Inflammatory macrophage treated with lipopolysaccharide for 1 hour (primary cell): ENCODE data around the gene TMTC1.

ENCODE experiments used
- DNase-seq, 2 donors: peaks; one replicate each; pipeline ENCODE4 v3.0.0-alpha.2; 2020 to 2022

Gene TMTC1

DNA sequence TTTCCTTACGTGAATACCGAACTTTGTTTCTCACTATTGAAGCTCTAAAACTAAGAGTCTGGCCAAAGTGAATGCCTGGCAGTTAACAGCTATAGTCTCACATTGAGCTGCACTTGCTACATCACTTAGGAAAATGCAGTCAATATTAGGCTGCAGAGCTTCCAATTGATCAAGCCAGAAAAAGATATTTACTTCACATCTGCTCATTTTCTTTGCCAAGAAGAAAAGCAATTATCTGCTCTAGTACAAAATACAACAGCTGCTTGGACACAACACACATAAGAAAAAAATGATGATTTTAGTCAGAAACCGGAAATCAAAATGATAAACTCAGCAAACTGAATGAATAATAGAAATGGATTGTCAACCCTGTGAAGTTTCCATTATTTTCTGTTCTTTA, 45.4 kb downstream of the TMTC1 start:
- no peak for DNase-seq

GRCh38 chr12:29737644-29738043, 46.1 kb downstream of the TMTC1 start:
- DNase-seq: no peak

DNA sequence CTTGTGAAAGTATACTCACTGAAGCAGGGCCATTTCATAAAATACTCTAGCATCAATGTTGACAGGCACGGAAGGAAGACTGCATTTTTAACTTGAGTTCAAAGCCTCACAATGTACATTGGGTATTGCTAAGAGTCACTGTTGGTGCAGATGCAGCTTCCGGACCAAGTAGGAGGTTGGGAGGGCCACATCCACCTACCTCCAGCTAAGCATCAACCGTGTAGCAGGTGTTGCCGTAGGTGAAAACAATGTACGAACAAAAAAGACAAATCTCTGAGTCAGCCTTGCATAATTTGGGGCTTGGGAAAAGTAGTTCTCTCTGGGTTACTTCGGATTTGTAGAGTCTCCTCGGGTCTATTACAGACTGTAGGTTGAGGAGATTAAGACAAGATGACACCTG, 48.1 kb downstream of the TMTC1 start:
- no peak for DNase-seq

DNA sequence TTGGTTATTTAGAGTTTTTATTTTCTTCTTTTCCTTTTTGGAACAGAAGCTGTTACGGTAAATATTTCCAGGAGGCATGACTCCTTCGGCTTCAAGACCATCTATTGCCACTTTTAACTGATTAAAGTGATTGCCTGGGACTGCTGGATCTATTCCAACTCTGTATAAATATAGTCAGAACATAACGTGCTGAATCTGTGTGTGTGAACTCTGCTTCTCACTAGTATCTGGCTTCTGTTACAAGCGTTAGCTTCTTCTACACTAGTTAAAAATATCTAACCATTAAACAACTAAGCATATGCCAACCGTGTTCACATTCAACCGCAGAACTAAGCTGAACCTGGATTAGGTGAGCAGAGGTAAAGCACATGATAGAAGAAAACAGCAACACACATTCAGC, 49.0 kb downstream of the TMTC1 start:
- no peak for DNase-seq

DNA sequence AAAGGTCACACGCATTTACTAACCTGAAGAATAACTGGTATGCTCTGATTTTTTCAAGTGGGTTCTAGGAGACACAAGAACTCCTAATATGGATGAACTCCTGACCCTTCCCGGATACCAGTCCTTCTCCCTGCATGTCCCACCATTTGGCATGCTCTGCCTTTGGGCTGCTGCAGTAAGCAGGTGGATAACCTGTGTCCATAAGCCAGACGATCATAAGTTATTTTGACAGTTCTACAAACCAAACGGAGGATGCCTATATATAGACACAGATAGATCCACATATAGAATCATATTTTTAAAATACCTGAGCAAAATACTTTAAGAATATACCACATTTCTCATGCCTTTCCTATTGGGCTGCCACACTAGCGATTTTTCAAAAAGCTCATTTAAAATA, 49.4 kb downstream of the TMTC1 start:
- no peak for DNase-seq

GRCh38 chr12:29733501-29733900, 50.2 kb downstream of the TMTC1 start:
- no peak for DNase-seq

DNA sequence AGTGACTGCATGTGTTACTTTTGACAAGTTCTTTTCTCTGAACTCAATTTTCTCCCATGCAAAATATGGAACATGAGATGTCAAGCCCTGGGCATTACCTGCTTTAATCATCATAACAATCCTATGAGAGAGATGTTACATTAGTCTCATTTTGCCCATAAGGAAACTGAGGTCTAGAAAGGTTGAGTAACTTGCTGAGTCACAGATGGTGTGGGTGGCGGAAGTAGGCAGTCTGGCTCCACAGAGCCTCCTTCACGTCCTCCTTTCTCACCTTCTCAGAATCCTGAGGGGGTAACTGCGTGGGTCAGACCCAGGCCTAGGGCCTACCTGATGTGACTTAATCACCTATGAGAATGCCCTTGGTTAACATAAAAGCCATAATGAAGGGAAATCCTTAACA, 50.7 kb downstream of the TMTC1 start:
- peak; percentile 7 to 33 for DNase-seq

DNA sequence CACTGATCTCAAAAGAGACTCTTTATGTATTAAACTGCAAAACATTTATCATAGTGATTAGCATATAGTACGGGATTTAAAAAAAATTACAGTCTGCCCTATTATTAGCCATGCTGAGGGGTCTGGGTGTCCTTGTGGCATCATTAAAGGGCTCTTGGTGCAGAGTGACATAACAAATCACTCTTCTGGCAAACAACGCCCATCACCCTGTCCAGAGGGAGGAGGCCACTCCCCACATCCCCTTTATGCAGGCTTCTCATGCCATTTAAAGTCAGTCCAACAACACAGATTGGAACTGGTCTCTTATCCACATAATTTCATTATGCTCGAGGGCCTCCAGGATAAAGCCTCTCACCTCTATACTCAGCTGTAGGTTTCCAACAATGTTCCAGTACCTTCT, 51.1 kb downstream of the TMTC1 start:
- no peak for DNase-seq

DNA sequence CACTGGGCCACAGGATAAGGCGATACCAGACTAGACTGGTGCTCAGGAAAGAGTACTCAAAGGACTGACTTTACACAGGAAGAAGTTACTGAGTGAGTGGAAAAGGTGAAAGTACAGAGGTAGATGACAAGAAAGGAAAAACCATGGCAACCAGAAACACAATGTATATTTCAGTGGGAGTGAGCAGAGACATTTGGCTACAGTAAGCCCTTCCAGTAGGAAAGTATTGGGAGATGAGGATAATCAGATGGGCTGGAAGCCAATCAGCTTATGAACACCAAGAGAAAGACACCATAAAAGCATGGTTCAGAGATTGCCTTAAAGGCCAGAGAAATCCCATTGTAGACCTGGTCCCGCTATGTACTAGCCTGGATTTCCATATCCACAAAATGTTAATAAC, 51.6 kb downstream of the TMTC1 start:
- no peak for DNase-seq

- no peak for DNase-seq
These were observed 52.2 kb downstream of the TMTC1 start for GRCh38 chr12:29731591-29731990.

GRCh38 chr12:29730481-29730880, 53.3 kb downstream of the TMTC1 start:
- DNase-seq: no peak

DNA sequence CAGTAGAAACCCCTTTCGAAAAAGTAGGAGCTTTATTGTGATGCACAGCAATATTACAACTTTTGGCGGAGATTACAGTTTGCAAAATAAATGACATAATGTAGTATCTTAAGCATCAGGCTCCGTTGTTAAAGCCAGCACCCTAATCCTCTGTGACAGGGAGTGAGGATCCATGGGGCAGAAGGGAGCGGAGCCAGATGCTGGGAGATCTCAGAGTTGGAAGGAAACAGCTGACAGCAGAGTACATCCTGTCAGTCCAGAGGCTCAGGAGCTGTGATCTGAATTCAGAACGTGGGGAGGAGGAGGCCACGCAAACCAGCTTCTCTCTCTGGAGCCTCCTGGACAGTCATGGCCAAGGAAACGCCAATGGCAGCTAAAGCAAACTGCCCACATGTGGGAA, 55.7 kb downstream of the TMTC1 start:
- no peak for DNase-seq

DNA sequence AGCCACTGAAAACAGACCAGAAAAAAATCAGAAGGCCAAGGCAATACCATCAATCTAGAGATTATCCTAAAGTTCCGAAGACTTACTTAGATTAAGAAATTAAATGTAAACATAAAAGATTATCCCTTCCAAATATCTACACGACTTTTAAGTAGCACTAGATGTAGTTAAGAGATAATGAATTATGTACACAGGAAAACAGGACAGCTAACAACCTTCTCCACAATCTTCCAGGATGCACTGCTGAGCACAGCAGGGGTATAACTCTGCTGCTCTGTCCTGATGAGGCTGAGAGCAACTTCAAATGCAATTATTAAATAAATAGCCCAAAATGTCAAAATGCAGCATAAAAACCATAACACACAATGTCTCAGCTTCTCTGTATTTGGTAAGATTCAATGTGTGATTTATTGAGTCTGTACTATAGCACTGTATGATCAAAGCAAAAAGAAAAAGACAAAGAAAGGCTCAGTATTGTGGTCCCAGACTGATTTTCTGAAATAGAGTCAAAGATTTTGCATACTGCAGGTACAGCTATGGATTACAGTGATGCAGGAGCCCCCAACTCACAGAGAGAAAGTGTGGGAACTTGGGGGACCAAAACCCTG, 56.9 kb downstream of the TMTC1 start:
- DNase-seq: no peak

DNA sequence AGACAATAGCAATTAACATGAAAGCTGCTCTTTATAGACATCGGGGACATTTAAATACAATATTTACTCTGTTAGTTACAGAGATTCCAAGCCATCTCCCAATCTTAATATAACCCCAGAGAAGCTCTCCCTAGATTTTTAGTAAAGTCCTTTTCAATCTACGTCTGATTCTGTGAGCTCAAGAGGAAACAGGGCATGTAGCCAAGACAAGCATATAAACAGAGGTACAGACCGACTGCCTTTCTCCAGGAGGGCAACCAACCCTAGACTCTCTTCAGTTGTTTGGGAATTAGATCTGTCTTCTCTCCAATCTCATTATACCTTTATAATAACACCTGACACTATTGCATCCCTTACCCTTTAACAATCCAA, 57.4 kb downstream of the TMTC1 start:
- DNase-seq: no peak

- DNase-seq: no peak
These were observed 58.0 kb downstream of the TMTC1 start for GRCh38 chr12:29725587-29726320.

GRCh38 chr12:29722164-29722563, 61.6 kb downstream of the TMTC1 start:
- DNase-seq: no peak

DNA sequence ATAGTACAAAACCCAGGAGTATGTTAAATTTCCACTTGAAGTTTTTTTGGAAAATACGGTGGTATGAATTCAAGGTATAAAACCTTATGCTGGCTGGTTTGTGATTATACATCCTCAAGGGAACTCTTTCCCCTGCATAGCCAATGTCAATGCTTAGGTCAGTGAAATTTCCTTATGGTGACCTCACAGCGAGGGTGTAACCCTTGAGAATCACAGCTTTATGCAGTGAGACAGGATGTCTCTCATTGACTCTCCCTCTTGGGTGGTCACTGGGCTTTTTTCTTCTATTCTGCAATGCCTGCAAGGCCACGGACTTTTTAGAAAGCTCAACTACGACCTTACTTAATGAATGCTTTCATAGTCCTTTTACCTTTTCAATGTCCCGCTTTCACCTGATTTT, 64.4 kb downstream of the TMTC1 start:
- DNase-seq: no peak

DNA sequence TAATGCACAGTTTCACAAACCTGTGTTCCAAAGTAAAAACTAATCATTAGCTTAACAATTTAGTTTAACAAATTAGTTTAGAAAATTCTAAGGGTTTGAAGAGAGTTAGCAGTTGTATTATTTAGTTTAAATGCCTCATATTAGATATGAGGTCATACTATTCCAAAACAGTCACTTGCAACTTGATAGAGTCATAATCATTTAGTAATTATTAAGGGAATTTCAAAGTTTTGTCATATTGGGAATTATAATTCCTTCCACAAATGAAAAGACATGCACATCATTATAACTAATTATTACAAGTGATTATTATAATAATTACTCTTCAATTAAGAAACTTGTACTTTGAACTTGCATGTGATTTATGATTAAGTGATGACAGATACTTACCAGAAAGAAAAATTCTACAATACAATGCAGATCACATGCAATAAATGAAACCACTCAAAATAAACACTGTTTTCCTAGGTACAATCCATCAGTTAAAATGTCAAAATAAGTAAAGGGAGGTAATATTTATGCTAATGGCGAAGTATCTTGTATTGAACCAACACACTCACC, 66.1 kb downstream of the TMTC1 start:
- no peak for DNase-seq

DNA sequence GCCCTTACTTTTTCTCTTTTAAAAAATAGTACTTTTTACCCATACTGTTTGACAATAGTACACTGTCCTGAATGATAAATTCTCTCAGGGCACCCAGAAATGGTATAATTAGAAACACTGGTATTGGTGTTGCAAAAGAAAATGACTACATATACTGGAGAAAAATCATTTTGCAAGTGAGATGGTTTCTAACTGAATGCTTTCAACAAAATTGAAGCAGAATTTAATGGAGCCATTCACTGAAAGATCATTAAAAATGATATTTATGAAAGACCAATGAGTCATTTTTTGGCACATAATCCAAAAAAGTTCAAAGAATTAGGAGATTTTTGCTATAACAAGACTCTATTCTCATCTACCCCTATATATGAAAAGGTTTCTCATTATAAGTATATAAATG, 68.8 kb downstream of the TMTC1 start:
- no peak for DNase-seq

- DNase-seq: no peak
These were observed 70.0 kb downstream of the TMTC1 start for GRCh38 chr12:29713729-29714128.

- no peak for DNase-seq
These were observed 72.4 kb downstream of the TMTC1 start for GRCh38 chr12:29711381-29711780.

- DNase-seq: no peak
These were observed 73.6 kb downstream of the TMTC1 start for GRCh38 chr12:29710104-29710503.

- no peak for DNase-seq
These were observed 74.2 kb downstream of the TMTC1 start for GRCh38 chr12:29709496-29710040.

DNA sequence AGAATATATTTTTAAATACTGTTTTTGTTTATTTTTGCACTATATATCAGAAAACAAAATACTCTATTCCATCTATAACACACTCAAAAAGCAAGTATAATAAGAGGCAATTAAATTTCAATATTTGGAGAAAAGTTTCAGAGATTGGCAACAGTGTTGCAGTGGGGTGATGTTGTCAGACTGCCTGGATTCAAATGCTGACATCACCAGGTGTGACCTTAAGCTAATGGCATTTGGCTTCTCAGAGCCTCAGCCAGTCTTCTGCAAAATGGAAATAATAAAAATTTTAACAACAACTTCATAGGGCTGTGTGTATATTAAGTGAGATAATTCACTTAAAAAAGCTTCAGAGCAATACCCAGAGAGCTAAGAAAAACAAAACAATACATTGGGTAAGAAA, 74.7 kb downstream of the TMTC1 start:
- DNase-seq: no peak

GRCh38 chr12:29707846-29708245, 75.9 kb downstream of the TMTC1 start:
- DNase-seq: no peak
